HepG2 (cell line): ENCODE results near the gene PARP6.

ENCODE experiments used
- CEBPB ChIP-seq: IDR thresholded peaks from 2 replicates; pipeline ENCODE4 v1.6.1; 2011; ENCODE audit warnings: low read depth, low read length, improper control_type of control experiment, borderline replicate concordance
- DZIP1 ChIP-seq: sonication (generic); formaldehyde crosslinking; IDR thresholded peaks from 2 replicates; pipeline ENCODE4 v1.5.0; 2020; ENCODE audit warnings: mild to moderate bottlenecking, missing genetic modification reagents
- EZH2 ChIP-seq: conservative IDR thresholded peaks from 2 replicates; pipeline ENCODE4 v1.6.1; 2012; ENCODE audit warnings: mild to moderate bottlenecking, low read depth, low read length, moderate library complexity
- ZNF234 ChIP-seq: sonication (generic); formaldehyde crosslinking; conservative IDR thresholded peaks from 2 replicates; pipeline ENCODE4 v1.5.1; 2020; ENCODE audit warnings: mild to moderate bottlenecking, missing genetic modification reagents
- TF ChIP-seq, protein P1 (sequence below): sonication (generic); formaldehyde crosslinking; IDR thresholded peaks from 2 replicates; pipeline ENCODE4 v1.4.0; 2020; ENCODE audit warnings: mild to moderate bottlenecking, missing genetic modification reagents

DNA sequence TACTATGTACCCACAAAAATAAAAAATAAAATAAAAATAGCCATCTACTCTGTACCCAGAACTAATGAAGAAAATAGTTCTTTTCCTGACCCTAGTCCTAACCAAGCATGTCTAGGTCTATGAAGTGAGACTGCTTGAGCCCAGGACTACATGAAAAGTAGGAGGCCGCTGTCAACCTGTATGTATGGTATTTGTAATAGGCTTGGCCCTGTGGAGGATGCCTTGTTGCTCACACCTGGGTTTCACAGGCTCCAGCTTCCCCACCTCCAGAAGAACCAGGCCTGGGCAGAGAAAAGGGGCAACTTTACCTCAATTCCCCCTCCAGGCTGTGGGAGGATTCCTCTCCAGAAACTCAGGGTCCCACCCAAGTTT lies 34.5 kb downstream of the PARP6 start:
- TF ChIP-seq ZNF234 (CRISPR knock-in tag): no peak
- TF ChIP-seq EZH2: no peak
- TF ChIP-seq, protein P1, sequence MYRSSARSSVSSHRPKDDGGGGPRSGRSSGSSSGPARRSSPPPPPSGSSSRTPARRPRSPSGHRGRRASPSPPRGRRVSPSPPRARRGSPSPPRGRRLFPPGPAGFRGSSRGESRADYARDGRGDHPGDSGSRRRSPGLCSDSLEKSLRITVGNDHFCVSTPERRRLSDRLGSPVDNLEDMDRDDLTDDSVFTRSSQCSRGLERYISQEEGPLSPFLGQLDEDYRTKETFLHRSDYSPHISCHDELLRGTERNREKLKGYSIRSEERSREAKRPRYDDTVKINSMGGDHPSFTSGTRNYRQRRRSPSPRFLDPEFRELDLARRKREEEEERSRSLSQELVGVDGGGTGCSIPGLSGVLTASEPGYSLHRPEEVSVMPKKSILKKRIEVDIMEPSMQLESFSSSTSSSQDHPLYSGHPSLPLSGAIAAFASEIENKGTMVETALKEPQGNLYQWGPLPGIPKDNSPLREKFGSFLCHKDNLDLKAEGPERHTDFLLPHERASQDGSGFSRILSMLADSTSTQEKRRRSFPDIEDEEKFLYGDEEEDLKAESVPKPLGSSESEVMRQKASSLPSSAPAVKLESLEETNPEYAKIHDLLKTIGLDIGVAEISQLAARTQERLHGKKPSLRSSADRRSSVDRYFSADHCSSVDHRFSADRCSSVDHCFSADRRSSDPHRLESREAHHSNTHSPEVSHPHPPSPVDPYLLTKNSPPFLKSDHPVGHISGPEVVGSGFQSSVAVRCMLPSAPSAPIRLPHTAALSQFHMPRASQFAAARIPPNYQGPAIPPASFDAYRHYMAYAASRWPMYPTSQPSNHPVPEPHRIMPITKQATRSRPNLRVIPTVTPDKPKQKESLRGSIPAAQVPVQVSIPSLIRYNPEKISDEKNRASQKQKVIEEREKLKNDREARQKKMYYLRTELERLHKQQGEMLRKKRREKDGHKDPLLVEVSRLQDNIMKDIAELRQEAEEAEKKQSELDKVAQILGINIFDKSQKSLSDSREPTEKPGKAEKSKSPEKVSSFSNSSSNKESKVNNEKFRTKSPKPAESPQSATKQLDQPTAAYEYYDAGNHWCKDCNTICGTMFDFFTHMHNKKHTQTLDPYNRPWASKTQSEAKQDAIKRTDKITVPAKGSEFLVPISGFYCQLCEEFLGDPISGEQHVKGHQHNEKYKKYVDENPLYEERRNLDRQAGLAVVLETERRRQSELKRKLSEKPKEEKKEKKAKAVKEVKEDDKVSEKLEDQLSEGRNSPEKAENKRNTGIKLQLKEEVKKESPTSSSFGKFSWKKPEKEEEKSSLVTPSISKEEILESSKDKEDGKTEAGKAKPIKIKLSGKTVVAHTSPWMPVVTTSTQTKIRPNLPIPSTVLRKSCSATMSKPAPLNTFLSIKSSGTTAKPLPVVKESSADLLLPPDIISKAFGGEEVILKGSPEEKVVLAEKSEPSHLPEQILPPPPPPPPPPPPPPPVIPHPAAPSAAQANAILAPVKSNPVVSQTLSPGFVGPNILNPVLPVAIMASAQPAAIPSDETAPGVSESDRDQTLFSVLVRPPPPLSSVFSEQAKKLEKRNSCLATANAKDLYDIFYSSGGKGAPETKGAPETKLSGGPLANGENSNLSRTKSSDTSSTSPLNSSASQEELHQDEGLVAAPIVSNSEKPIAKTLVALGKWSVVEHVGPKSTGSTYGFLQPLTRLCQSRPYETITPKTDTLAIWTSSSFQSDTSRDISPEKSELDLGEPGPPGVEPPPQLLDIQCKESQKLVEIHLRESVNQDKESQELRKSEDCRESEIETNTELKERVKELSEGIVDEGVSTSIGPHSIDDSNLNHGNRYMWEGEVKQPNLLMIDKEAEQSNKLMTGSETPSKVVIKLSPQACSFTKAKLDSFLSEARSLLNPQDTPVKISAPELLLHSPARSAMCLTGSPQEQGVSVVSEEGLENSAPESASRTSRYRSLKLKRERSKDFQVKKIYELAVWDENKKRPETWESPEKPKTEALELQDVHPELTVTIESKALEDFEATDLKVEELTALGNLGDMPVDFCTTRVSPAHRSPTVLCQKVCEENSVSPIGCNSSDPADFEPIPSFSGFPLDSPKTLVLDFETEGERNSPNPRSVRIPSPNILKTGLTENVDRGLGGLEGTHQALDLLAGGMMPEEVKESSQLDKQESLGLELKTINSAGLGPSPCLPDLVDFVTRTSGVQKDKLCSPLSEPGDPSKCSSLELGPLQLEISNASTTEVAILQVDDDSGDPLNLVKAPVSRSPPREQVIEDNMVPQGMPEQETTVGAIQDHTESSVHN (CRISPR knock-in tag): no peak
- no peak for TF ChIP-seq DZIP1 (CRISPR knock-in tag)
- TF ChIP-seq CEBPB: no peak
